PC-9 (cell line): ENCODE data around the gene C19orf53. TPM values are rescaled to one million over a fixed set of nuclear protein-coding genes. Genes with fewer than 3 reads are reported as not detected.

ENCODE experiments used
- BruUV-seq: library from RNA; stranded (reverse); fragments of 400-500 nt; replicated peaks from 2 replicates; lab custom pipeline; 2021; lab: Mats Ljungman, UMichigan
- CTCF ChIA-PET: fragments of 300-600 bp; sonication (Branson Sonifier 250); formaldehyde crosslinking; loops from one replicate; lab custom pipeline; 2022; ENCODE audit warnings: antibody characterized with exemption; lab: Charles Lee
- POLR2A ChIA-PET: fragments of 300-600 bp; sonication (Branson Sonifier 250); formaldehyde crosslinking; loops from one replicate; lab custom pipeline; 2022; ENCODE audit warnings: antibody characterized with exemption; ENCODE audit not compliant: unreplicated experiment; lab: Charles Lee
- DNase-seq, 2 experiments: peaks; one replicate each; pipeline versions ENCODE4 v3.0.0 to v3.0.0-alpha.2; 2015 to 2022; ENCODE audit warnings: mixed read lengths in 1 of 2
- H2AFZ ChIP-seq: fragments of 200-600 bp; sonication (generic); 2 replicates; pipeline ENCODE4 v1.8.1; 2017; ENCODE audit warnings: antibody characterized with exemption
- H3F3A ChIP-seq: fragments of 200-600 bp; sonication (generic); 2 replicates; pipeline ENCODE4 v1.8.1; 2017; ENCODE audit warnings: antibody characterized with exemption, mild to moderate bottlenecking, low read depth; ENCODE audit not compliant: insufficient read depth
- H3K27ac ChIP-seq: fragments of 200-600 bp; sonication (generic); 2 replicates; pipeline ENCODE4 v1.6.1; 2016; ENCODE audit warnings: mixed run types
- H3K27me3 ChIP-seq: fragments of 200-600 bp; sonication (generic); 2 replicates; pipeline ENCODE4 v1.6.1; 2016; ENCODE audit warnings: low read depth, mixed run types; ENCODE audit not compliant: insufficient read depth
- H3K36me3 ChIP-seq: fragments of 200-600 bp; sonication (generic); 2 replicates; pipeline ENCODE4 v1.6.1; 2016; ENCODE audit warnings: low read depth, mixed run types
- H3K4me1 ChIP-seq: fragments of 200-600 bp; sonication (generic); replicated peaks from 2 replicates; pipeline ENCODE4 v1.6.1; 2016; ENCODE audit warnings: mixed run types; ENCODE audit not compliant: insufficient read depth
- H3K4me2 ChIP-seq: fragments of 200-600 bp; sonication (generic); 2 replicates; pipeline ENCODE4 v1.6.1; 2017; ENCODE audit warnings: mixed run types
- H3K4me3 ChIP-seq: fragments of 200-600 bp; sonication (generic); 2 replicates; pipeline ENCODE4 v1.6.1; 2016; ENCODE audit warnings: mixed run types
- H3K79me2 ChIP-seq: fragments of 200-600 bp; sonication (generic); 2 replicates; pipeline ENCODE4 v1.6.1; 2017; ENCODE audit warnings: low read depth, mixed run types
- H3K9me2 ChIP-seq: fragments of 200-600 bp; sonication (generic); 2 replicates; pipeline ENCODE4 v1.8.1; 2017; ENCODE audit warnings: mild to moderate bottlenecking; ENCODE audit not compliant: insufficient read depth
- H3K9me3 ChIP-seq: fragments of 200-600 bp; sonication (generic); 2 replicates; pipeline ENCODE4 v1.8.1; 2016; ENCODE audit warnings: low read depth; ENCODE audit not compliant: insufficient read depth
- H4K20me1 ChIP-seq: fragments of 200-600 bp; sonication (generic); 2 replicates; pipeline ENCODE4 v1.8.1; 2017; ENCODE audit not compliant: insufficient read depth
- EZH2 ChIP-seq: fragments of 200-600 bp; sonication (generic); IDR thresholded peaks from 2 replicates; pipeline ENCODE4 v1.8.0; 2017; ENCODE audit warnings: antibody characterized with exemption, low read depth
- intact Hi-C: fragments of 100-400 bp; cut with micrococcal nuclease; formaldehyde crosslinking; loops from one replicate; pipeline ENCODE4 v1.10.0; 2022; ENCODE audit not compliant: unreplicated experiment
- total RNA-seq: library from RNA; stranded (reverse); gene quantifications from 2 replicates; pipeline ENCODE4 v1.2.3, GENCODE V29; 2021
- TF ChIP-seq, protein P1 (sequence below): fragments of 200-600 bp; sonication (generic); conservative IDR thresholded peaks from 2 replicates; pipeline ENCODE4 v1.6.1; 2017; ENCODE audit warnings: mixed run types, antibody characterized with exemption, mild to moderate bottlenecking, moderate library complexity

The C19orf53 gene
- total RNA-seq, 1 experiment from 2014 or later, result 121 TPM

GRCh38 chr19:13812544-13812943 lies 38.3 kb downstream of the C19orf53 start:
- no peaks in the 10 kb centered on the region for H3K9me2 ChIP-seq
- no peaks in the 10 kb centered on the region for H3K27me3 ChIP-seq
- CTCF ChIA-PET, result no interaction called here
- DNase-seq, result no peak
- no peaks in the 10 kb centered on the region for H3K4me1 ChIP-seq
- BruUV-seq, result no TSS peak
- peaks cover 31% of the 10 kb centered on the region for H3F3A ChIP-seq
- intact Hi-C loops, result no loop called here
- no peaks in the 10 kb centered on the region for H3K9me3 ChIP-seq
- no peak overlapping the region for H3K4me2 ChIP-seq
- no peak for TF ChIP-seq EZH2
- TF ChIP-seq, protein P1, sequence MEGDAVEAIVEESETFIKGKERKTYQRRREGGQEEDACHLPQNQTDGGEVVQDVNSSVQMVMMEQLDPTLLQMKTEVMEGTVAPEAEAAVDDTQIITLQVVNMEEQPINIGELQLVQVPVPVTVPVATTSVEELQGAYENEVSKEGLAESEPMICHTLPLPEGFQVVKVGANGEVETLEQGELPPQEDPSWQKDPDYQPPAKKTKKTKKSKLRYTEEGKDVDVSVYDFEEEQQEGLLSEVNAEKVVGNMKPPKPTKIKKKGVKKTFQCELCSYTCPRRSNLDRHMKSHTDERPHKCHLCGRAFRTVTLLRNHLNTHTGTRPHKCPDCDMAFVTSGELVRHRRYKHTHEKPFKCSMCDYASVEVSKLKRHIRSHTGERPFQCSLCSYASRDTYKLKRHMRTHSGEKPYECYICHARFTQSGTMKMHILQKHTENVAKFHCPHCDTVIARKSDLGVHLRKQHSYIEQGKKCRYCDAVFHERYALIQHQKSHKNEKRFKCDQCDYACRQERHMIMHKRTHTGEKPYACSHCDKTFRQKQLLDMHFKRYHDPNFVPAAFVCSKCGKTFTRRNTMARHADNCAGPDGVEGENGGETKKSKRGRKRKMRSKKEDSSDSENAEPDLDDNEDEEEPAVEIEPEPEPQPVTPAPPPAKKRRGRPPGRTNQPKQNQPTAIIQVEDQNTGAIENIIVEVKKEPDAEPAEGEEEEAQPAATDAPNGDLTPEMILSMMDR, result no peak
- H3K79me2 ChIP-seq, result no peaks in the 10 kb centered on the region
- H3K36me3 ChIP-seq, result peaks cover 36% of the 10 kb centered on the region
- H3K27ac ChIP-seq, result no peak overlapping the region
- no peak overlapping the region for H3K4me3 ChIP-seq
- H2AFZ ChIP-seq, result no peak overlapping the region
- no peaks in the 10 kb centered on the region for H4K20me1 ChIP-seq
- POLR2A ChIA-PET, result no interaction called here

DNA sequence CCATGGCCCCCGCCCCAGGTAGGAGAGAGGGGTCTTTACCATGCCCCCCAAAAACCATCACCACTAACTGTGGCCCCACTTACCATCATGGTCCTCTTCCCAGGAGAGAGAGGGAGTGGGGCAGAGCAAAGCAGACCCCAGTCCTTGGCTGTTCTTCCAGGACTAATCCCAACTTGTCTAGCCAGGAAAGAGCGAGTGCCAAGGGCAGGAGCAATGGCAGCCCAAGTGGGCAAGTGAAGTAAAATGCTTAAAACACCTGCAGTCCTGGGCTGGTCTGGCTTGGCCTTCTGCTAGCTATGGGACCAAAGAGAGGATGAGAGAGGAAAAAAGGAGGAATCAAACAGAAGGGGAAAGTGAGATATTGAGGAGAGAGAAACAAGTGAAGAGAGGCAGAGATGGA lies 38.9 kb downstream of the C19orf53 start:
- H3K9me2 ChIP-seq, result no peaks in the 10 kb centered on the region
- H3K4me1 ChIP-seq, result no peaks in the 10 kb centered on the region
- ChIA-PET CTCF (no interaction called here), POLR2A (no interaction called here)
- no peak overlapping the region for H3K4me2 ChIP-seq
- no peaks in the 10 kb centered on the region for H3K79me2 ChIP-seq
- no peak overlapping the region for H2AFZ ChIP-seq
- no peaks in the 10 kb centered on the region for H3K27me3 ChIP-seq
- no TSS peak for BruUV-seq
- no peak overlapping the region for H3K4me3 ChIP-seq
- no peak for TF ChIP-seq EZH2
- TF ChIP-seq, protein P1, result no peak
- H3K36me3 ChIP-seq, result peaks cover 32% of the 10 kb centered on the region
- DNase-seq, result no peak
- no peak overlapping the region for H3K27ac ChIP-seq
- no peaks in the 10 kb centered on the region for H3K9me3 ChIP-seq
- H4K20me1 ChIP-seq, result no peaks in the 10 kb centered on the region
- intact Hi-C loops, result no loop called here
- peaks cover 31% of the 10 kb centered on the region for H3F3A ChIP-seq

DNA sequence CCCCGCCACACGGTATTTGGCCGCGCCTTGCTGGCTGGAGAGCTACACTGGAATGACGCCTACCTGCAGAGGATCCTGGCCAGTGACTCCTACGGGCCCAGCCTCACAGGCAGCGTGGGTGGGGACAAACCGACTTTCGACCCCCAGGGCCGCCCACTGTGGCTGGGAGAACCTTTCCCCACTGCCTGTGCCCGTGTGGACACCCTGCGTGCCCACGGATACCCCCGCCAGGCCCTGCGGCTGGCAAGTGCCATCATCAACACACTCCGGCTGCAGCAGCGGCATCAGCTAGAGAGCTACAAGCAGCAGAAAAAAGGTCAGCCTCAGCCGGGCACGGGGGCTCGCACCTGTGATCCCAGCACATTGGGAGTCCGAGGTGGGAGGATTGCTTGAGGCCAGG lies 40.3 kb downstream of the C19orf53 start:
- Histone ChIP-seq H4K20me1 (no peaks in the 10 kb centered on the region), H3K79me2 (no peaks in the 10 kb centered on the region), H3K4me3 (no peak overlapping the region), H3K9me2 (no peaks in the 10 kb centered on the region), H3K27me3 (no peaks in the 10 kb centered on the region), H2AFZ (no peak overlapping the region), H3K4me2 (no peak overlapping the region), H3K4me1 (no peaks in the 10 kb centered on the region), H3K9me3 (no peaks in the 10 kb centered on the region), H3K27ac (no peak overlapping the region), H3F3A (peaks cover 25% of the 10 kb centered on the region), H3K36me3 (peaks cover 24% of the 10 kb centered on the region)
- no peak for DNase-seq
- intact Hi-C loops, result no loop called here
- ChIA-PET CTCF (no interaction called here), POLR2A (interaction anchor here (0.7 kb wide), 2 partner anchors 42 to 47 kb away, joined by 3 to 26 read pairs; no protein-coding TSS in a partner anchor)
- TF ChIP-seq, protein P1, result no peak
- no peak for TF ChIP-seq EZH2
- BruUV-seq, result no TSS peak
